ENCODE data around the gene FGF19. TPM values are rescaled to one million over a fixed set of nuclear protein-coding genes. Genes with fewer than 3 reads are reported as not detected.

Gene FGF19
- total RNA-seq, 4 donors from 2014 or later = not detected

DNA sequence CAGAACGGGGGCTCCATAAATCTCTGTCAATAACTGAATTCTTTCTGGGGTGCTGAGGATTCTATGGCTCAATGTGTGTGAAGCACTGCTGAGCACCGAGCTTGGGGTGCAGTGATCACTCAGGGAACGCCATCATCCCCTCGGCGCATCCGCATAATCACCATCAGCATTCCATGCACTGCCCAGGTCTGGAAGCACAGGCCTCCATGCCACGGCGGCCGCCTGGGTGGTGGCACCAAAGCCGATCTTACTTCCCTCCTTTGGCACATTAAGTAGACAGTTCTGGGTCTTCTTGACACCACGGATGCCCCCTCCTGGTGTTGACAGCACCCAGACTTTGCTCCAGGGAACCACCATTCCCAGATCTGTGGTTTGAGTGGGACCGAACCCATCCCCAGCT, 44.2 kb downstream of the FGF19 start:
- H3K4me3 ChIP-seq = no peak overlapping the region
- H3K4me1 ChIP-seq = peaks cover 5 to 16% (median 6%) of the 10 kb centered on the region in 3 donors
- peaks cover 0 to 28% (median 0%) of the 10 kb centered on the region in 3 donors for H3K36me3 ChIP-seq
- intact Hi-C loops (cut with DNase I) = no loop called here
- H3K27ac ChIP-seq = no peak overlapping the region
- H3K9me3 ChIP-seq = no peaks in the 10 kb centered on the region
- DNase-seq = no peak
- no peaks in the 10 kb centered on the region for H3K27me3 ChIP-seq
- no peak for TF ChIP-seq POLR2A (IDR thresholded peaks at IDR 0.05)
- TF ChIP-seq, protein P1, sequence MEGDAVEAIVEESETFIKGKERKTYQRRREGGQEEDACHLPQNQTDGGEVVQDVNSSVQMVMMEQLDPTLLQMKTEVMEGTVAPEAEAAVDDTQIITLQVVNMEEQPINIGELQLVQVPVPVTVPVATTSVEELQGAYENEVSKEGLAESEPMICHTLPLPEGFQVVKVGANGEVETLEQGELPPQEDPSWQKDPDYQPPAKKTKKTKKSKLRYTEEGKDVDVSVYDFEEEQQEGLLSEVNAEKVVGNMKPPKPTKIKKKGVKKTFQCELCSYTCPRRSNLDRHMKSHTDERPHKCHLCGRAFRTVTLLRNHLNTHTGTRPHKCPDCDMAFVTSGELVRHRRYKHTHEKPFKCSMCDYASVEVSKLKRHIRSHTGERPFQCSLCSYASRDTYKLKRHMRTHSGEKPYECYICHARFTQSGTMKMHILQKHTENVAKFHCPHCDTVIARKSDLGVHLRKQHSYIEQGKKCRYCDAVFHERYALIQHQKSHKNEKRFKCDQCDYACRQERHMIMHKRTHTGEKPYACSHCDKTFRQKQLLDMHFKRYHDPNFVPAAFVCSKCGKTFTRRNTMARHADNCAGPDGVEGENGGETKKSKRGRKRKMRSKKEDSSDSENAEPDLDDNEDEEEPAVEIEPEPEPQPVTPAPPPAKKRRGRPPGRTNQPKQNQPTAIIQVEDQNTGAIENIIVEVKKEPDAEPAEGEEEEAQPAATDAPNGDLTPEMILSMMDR (IDR thresholded peaks at IDR 0.05) = no peak
- 100% methylated on average over 5 of the region's 12 CpGs; no CpG with 5 or more reads in 1 of the 2 donors for WGBS, 2 donors

DNA sequence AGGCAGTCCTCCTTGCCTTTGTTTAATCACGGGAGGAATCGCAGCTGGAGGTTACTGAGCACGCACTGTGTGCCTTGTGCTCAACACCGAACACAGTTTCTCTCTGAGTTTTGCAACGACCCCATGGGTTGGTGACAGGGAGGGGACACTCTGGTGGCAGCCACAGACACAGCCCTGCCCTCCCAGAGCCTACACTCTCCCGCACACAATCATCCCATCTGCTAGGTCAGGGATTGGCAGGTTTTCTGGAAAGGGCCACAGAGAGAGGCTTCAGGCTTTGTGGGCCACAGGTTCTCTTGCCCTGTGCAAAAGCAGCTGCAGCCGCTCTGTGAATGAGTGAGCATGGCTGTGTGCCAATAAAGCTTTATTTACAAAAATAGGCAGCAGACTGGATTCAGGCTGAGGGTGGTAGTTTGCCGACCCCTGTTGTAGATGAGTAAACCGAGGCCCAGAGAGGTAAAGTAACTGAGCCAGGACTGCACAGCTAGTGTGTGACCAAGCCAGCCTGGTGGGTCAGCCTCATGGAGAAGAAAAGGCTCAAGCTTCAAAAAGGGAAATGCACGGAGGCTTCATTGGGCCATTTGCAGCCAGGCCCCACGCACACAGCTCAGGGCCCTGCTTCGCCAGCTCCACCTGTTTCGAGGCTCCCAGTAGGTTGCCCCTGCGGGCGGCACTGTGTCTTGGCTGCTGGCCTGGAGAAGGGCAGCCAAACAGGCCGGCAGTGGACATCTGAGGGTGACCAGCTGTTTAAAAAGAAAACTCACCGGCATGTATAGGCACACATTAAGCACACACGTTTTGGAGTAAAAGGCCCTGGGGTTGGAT, 45.0 kb downstream of the FGF19 start:
- peaks cover 13 to 23% (median 13%) of the 10 kb centered on the region in 3 donors for H3K4me1 ChIP-seq
- intact Hi-C loops (cut with DNase I) = no loop called here
- no peak overlapping the region for H3K27ac ChIP-seq
- no peak overlapping the region for H3K4me3 ChIP-seq
- H3K9me3 ChIP-seq = no peaks in the 10 kb centered on the region
- no peak for TF ChIP-seq POLR2A (IDR thresholded peaks at IDR 0.05)
- TF ChIP-seq, protein P1 (IDR thresholded peaks at IDR 0.05) = no peak
- no peaks in the 10 kb centered on the region for H3K27me3 ChIP-seq
- WGBS, 2 donors = 62 to 78% methylated on average over 7 to 9 of the region's 18 CpGs
- H3K36me3 ChIP-seq = peaks cover 0 to 27% (median 3%) of the 10 kb centered on the region in 3 donors
- no peak for DNase-seq

DNA sequence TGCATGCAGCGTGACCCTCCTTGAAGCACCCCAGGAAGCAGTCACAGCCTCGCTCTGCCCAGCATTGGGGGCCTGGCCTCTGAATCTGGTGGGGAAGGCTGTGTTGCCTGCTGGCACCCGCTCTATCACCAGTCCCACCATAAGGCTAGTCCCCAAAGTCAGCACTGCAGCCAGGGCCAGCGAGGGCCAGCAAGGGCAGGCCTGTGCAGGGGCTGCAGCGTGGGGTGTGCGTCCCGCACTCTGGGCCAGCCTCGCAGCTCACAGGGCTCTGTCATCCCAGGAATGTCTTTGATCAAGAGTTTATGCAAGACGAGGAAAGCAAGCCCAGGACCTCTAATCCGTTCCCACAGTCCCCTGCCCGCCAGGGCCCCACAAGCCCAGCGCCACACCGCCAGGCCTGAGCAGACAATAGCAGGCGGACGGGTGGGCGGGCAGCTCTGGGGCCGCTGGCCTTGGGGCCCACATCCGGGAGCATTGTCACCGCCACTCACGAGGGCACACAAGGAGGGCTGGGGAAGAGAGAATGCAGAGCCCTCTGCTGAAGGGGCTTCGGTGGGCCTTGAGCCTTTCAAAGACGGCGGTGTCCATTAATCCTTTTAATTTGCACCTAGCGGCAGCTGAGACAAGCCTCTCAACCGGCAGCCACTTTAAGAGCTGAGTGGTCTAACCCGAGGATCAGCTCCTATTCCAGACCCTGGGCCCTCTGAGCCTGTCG, 45.8 kb downstream of the FGF19 start:
- intact Hi-C loops (cut with DNase I) = no loop called here

DNA sequence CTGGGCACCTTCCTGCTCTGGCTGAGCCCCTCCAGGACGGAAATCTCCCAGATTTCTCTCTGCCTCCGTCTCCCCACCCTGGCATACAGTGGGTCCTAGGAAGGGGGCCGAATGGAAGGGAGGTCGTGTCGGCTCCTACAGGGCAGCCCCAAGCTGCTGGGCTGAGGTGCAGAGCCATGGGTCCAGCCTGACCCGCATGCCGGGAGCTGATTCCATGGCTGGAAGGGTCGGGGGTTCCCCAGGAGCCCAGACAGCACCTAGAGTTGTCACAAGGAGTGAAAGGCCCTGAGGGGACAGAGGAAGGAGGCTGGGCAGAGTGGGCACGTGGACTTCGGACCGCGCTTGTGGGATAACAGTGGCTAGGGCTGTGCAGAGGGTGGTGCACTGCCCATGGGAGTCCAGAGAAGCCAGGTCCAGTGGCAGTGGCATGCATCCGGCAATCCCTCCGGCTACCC, 46.3 kb downstream of the FGF19 start:
- DNase-seq = no peak
- Histone ChIP-seq H3K4me3 (no peak overlapping the region), H3K4me1 (peaks cover 13 to 34% (median 15%) of the 10 kb centered on the region in 3 donors), H3K27ac (no peak overlapping the region), H3K36me3 (peaks cover 0 to 27% (median 8%) of the 10 kb centered on the region in 3 donors), H3K9me3 (no peaks in the 10 kb centered on the region), H3K27me3 (no peaks in the 10 kb centered on the region)
- WGBS, 2 donors = 69% methylated on average over 2 of the region's 14 CpGs; no CpG with 5 or more reads in 1 of the 2 donors
- intact Hi-C loops (cut with DNase I) = no loop called here
- TF ChIP-seq POLR2A (IDR thresholded peaks at IDR 0.05) = no peak
- TF ChIP-seq, protein P1 (IDR thresholded peaks at IDR 0.05) = no peak

More for the DNA sequence above, 45.8 kb downstream of the FGF19 start:
- Histone ChIP-seq H3K4me3 (no peak overlapping the region), H3K27ac (no peak overlapping the region), H3K9me3 (no peaks in the 10 kb centered on the region), H3K27me3 (no peaks in the 10 kb centered on the region), H3K4me1 (peaks cover 13 to 31% (median 15%) of the 10 kb centered on the region in 3 donors), H3K36me3 (peaks cover 0 to 27% (median 8%) of the 10 kb centered on the region in 3 donors)
- no peak for DNase-seq
- TF ChIP-seq, protein P1 (IDR thresholded peaks at IDR 0.05) = no peak
- TF ChIP-seq POLR2A (IDR thresholded peaks at IDR 0.05) = no peak
- 58 to 75% methylated on average over 4 to 10 of the region's 27 CpGs for WGBS, 2 donors
